Stomach (tissue), 4 donors: ENCODE data around the gene CCDC146.

ENCODE experiments used
- EP300 ChIP-seq: sonication (generic); formaldehyde crosslinking; IDR thresholded peaks from one replicate; pipeline ENCODE4 v1.6.1; 2017; ENCODE audit warnings: antibody characterized with exemption
- POLR2A ChIP-seq, 4 donors: fragments of 450-650 bp; IDR thresholded peaks; one replicate each; pipeline ENCODE4 v1.6.1; 2016; ENCODE audit warnings: antibody characterized with exemption in 4 of 4, control low read depth in 2 of 4, mild to moderate bottlenecking in 1 of 4, moderate library complexity in 1 of 4
- TF ChIP-seq, protein P1 (sequence below), 7 experiments: fragments of 450-650 bp in 4 of 7; fragments of 200-600 bp in 3 of 7; sonication (generic) in 3 of 7; IDR thresholded peaks; one replicate each; pipeline ENCODE4 v1.5.1; 2016 to 2019; ENCODE audit warnings: antibody characterized with exemption in 7 of 7, control low read depth in 2 of 7, mild to moderate bottlenecking in 1 of 7

DNA sequence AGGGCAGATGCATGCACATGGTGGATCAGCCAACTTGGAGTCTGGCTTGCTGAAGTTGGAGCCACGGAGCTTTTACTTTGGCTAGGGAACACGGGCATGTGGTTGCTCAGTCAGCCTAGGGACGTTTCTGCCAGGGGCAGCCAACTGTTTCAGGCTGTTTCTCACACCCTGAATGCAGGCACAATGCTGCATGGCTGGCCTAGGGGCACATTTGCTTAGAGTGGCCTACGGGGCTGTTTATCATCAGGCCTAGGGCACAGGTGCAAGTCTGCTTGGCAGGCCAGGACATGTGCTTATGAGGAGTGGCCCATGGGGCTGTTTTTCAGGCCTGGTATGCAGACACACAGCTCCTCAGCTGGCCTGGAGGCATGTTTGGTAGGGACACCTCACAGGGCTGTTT is 186.4 kb downstream of the CCDC146 start:
- TF ChIP-seq EP300 (no peak), POLR2A (IDR thresholded peaks at IDR 0.05) (no peak)
- TF ChIP-seq, protein P1, sequence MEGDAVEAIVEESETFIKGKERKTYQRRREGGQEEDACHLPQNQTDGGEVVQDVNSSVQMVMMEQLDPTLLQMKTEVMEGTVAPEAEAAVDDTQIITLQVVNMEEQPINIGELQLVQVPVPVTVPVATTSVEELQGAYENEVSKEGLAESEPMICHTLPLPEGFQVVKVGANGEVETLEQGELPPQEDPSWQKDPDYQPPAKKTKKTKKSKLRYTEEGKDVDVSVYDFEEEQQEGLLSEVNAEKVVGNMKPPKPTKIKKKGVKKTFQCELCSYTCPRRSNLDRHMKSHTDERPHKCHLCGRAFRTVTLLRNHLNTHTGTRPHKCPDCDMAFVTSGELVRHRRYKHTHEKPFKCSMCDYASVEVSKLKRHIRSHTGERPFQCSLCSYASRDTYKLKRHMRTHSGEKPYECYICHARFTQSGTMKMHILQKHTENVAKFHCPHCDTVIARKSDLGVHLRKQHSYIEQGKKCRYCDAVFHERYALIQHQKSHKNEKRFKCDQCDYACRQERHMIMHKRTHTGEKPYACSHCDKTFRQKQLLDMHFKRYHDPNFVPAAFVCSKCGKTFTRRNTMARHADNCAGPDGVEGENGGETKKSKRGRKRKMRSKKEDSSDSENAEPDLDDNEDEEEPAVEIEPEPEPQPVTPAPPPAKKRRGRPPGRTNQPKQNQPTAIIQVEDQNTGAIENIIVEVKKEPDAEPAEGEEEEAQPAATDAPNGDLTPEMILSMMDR (IDR thresholded peaks at IDR 0.05) = no peak
